Colonic mucosa (tissue), 4 donors: ENCODE results near the gene MAP2K3. TPM values are rescaled to one million over a fixed set of nuclear protein-coding genes. Genes with fewer than 3 reads are reported as not detected.
A peak's percentile ranks its signal among the peaks of the same experiment; 100 is the strongest.

Experiments
- DNase-seq: peaks from one replicate; pipeline ENCODE4 v3.0.0-alpha.2; 2020
- H3K27ac ChIP-seq: fragments of 200-600 bp; one replicate; pipeline ENCODE4 v1.8.0; 2021
- H3K27me3 ChIP-seq: fragments of 200-600 bp; one replicate; pipeline ENCODE4 v1.8.0; 2021
- H3K36me3 ChIP-seq: fragments of 200-600 bp; one replicate; pipeline ENCODE4 v1.8.0; 2021
- H3K4me1 ChIP-seq: fragments of 200-600 bp; one replicate; pipeline ENCODE4 v1.8.0; 2021; ENCODE audit warnings: mild to moderate bottlenecking
- H3K4me3 ChIP-seq: fragments of 200-600 bp; one replicate; pipeline ENCODE4 v1.8.0; 2021
- H3K9ac ChIP-seq, 2 donors: one replicate each; pipeline ENCODE4 v1.7.0; 2013; ENCODE audit warnings: control low read depth in 2 of 2, low read depth in 2 of 2, low read length in 2 of 2
- H3K9me3 ChIP-seq: fragments of 200-600 bp; one replicate; pipeline ENCODE4 v1.8.0; 2021
- intact Hi-C: fragments of 100-400 bp; cut with DNase I; formaldehyde crosslinking; loops from one replicate; pipeline ENCODE4 v1.14.1; 2022
- total RNA-seq, 2 donors: library from RNA; stranded (reverse); fragmentation: NEBNext Ultra II Directional in 1 of 2; extraction: Animal tissue kit (Norgen Biotek cat#: 25700) in 1 of 2; gene quantifications; one replicate each; pipeline ENCODE4 v1.2.1, GENCODE V29; 2021
- TF ChIP-seq, protein P1 (sequence below): fragments of 200-600 bp; IDR thresholded peaks from one replicate; pipeline ENCODE4 v1.8.0; 2022; ENCODE audit warnings: antibody characterized with exemption, mild to moderate bottlenecking
- donor health status: healthy.
- donor health status: DM: no; HTN: no; CAD: no.
- donor health status: DM: no; HTN: no; CAD: no.

Gene MAP2K3
- total RNA-seq, 2 donors from 2014 or later = 64.5 to 67.1 TPM

- intact Hi-C loops = loop anchor here (5.0 kb wide), 1 partner anchor 175 kb away; no protein-coding TSS in a partner anchor
- H3K4me1 ChIP-seq = peaks cover 5% of the 10 kb centered on the region
- H3K27ac ChIP-seq = no peak overlapping the region
- TF ChIP-seq, protein P1, sequence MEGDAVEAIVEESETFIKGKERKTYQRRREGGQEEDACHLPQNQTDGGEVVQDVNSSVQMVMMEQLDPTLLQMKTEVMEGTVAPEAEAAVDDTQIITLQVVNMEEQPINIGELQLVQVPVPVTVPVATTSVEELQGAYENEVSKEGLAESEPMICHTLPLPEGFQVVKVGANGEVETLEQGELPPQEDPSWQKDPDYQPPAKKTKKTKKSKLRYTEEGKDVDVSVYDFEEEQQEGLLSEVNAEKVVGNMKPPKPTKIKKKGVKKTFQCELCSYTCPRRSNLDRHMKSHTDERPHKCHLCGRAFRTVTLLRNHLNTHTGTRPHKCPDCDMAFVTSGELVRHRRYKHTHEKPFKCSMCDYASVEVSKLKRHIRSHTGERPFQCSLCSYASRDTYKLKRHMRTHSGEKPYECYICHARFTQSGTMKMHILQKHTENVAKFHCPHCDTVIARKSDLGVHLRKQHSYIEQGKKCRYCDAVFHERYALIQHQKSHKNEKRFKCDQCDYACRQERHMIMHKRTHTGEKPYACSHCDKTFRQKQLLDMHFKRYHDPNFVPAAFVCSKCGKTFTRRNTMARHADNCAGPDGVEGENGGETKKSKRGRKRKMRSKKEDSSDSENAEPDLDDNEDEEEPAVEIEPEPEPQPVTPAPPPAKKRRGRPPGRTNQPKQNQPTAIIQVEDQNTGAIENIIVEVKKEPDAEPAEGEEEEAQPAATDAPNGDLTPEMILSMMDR = no peak
- no peak overlapping the region for H3K9ac ChIP-seq
- H3K27me3 ChIP-seq = no peaks in the 10 kb centered on the region
- H3K36me3 ChIP-seq = no peaks in the 10 kb centered on the region
- H3K4me3 ChIP-seq = no peak overlapping the region
- H3K9me3 ChIP-seq = no peaks in the 10 kb centered on the region
- no peak for DNase-seq
These were observed 7.2 kb upstream of the MAP2K3 start for GRCh38 chr17:21277332-21277731.

DNA sequence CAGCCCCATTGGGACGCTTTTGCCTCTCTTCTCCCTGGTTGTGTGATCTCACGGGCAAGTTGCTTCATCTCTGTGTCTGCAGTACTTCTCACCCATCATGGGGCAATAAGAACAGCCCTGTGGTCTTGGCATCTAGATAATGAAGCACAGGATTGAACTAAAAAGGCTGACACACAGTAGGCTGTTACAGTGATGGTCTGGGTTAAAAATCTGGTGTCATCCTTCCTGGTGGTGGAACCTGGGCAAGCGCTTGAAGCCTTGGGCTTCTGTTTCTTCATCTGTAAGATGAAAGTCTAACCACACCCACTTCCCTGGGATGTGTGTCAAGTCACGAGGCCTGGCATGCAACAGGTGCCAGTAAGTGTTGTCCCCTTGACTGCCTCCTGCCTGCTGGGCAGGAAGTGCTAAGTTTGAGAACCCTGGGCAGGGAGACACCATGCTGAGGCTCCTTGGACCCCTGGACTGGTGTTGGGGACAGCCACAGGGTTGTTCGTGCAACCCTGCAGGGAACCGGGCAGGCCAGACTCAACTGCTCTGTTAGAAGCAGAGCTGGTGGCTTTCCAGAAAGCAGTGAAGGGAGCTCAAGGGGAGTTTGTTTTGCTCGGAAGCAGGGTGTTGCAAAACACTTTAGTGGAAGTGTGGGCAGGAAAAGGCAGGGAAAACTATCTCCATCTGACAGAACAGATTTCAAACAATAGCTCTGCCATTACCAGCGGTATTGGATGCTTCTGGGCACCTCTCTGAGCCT lies 5.9 kb upstream of the MAP2K3 start:
- DNase-seq = peak; percentile 86
- peaks cover 5% of the 10 kb centered on the region for H3K4me1 ChIP-seq
- no peaks in the 10 kb centered on the region for H3K36me3 ChIP-seq
- intact Hi-C loops = loop anchor here (5.0 kb wide), 1 partner anchor 174 kb away; no protein-coding TSS in a partner anchor
- H3K9me3 ChIP-seq = no peaks in the 10 kb centered on the region
- H3K27me3 ChIP-seq = no peaks in the 10 kb centered on the region
- peak overlapping the region in 1 of 2 donors; percentile 7 for H3K9ac ChIP-seq
- TF ChIP-seq, protein P1 = no peak
- H3K27ac ChIP-seq = peak overlapping the region; percentile 41
- no peak overlapping the region for H3K4me3 ChIP-seq

- TF ChIP-seq, protein P1 = no peak
- Histone ChIP-seq H3K4me1 (peaks cover 5% of the 10 kb centered on the region), H3K27ac (peak overlapping the region; percentile 41), H3K27me3 (no peaks in the 10 kb centered on the region), H3K9ac (no peak overlapping the region), H3K9me3 (no peaks in the 10 kb centered on the region), H3K36me3 (no peaks in the 10 kb centered on the region), H3K4me3 (no peak overlapping the region)
- intact Hi-C loops = loop anchor here (5.0 kb wide), 1 partner anchor 173 kb away; no protein-coding TSS in a partner anchor
- DNase-seq = no peak
These were observed 5.3 kb upstream of the MAP2K3 start for GRCh38 chr17:21279198-21279535.

GRCh38 chr17:21279582-21279981 lies 4.9 kb upstream of the MAP2K3 start:
- DNase-seq = no peak
- Histone ChIP-seq H3K4me1 (peaks cover 5% of the 10 kb centered on the region), H3K27me3 (no peaks in the 10 kb centered on the region), H3K27ac (no peak overlapping the region), H3K9me3 (no peaks in the 10 kb centered on the region), H3K4me3 (no peak overlapping the region), H3K36me3 (no peaks in the 10 kb centered on the region), H3K9ac (peak overlapping the region in 1 of 2 donors; percentile 23)
- TF ChIP-seq, protein P1 = no peak
- intact Hi-C loops = loop anchor here (5.0 kb wide), 1 partner anchor 173 kb away; no protein-coding TSS in a partner anchor

- Histone ChIP-seq H3K4me1 (peaks cover 5% of the 10 kb centered on the region), H3K9me3 (no peaks in the 10 kb centered on the region), H3K36me3 (no peaks in the 10 kb centered on the region), H3K27me3 (no peaks in the 10 kb centered on the region), H3K9ac (peak overlapping the region in 1 of 2 donors; percentile 23), H3K27ac (no peak overlapping the region), H3K4me3 (no peak overlapping the region)
- peak; percentile 91 for DNase-seq
- TF ChIP-seq, protein P1 = peak; percentile 98
- intact Hi-C loops = loop anchor here (5.0 kb wide), 1 partner anchor 232 kb away; no protein-coding TSS in a partner anchor
These were observed 4.4 kb upstream of the MAP2K3 start for GRCh38 chr17:21280081-21280518.
